GM19372 (cell line): Measurements from ENCODE around the gene GRK6.

Source experiments
- ATAC-seq: cut with Tn5 transposase; IDR thresholded peaks from one replicate; pipeline ENCODE4 v1.9.1; 2021; ENCODE audit warnings: mild to moderate bottlenecking, low read depth, moderate library complexity; ENCODE audit not compliant: unreplicated experiment

GRK6 gene

GRCh38 chr5:177437623-177438022, 11.1 kb downstream of the GRK6 start:
- ATAC-seq: no peak

- no peak for ATAC-seq
Measured at GRCh38 chr5:177438468-177438867, 12.0 kb downstream of the GRK6 start.

GRCh38 chr5:177439518-177440053, 13.1 kb downstream of the GRK6 start:
- ATAC-seq: no peak

GRCh38 chr5:177440211-177440989, 13.9 kb downstream of the GRK6 start:
- ATAC-seq: no peak

- ATAC-seq: no peak
Measured at GRCh38 chr5:177440990-177441780, 14.7 kb downstream of the GRK6 start.

- ATAC-seq: no peak
Measured at GRCh38 chr5:177442066-177442826, 15.8 kb downstream of the GRK6 start.

GRCh38 chr5:177443144-177443983, 16.9 kb downstream of the GRK6 start:
- no peak for ATAC-seq

GRCh38 chr5:177444106-177445051, 17.9 kb downstream of the GRK6 start:
- ATAC-seq: no peak

- ATAC-seq: no peak
Measured at GRCh38 chr5:177445052-177445916, 18.8 kb downstream of the GRK6 start.

GRCh38 chr5:177445917-177446199, 19.4 kb downstream of the GRK6 start:
- ATAC-seq: no peak

GRCh38 chr5:177446200-177447065, 20.0 kb downstream of the GRK6 start, which contains the start of gene PRR7:
Gene PRR7 (plus strand): TSS chr5:177446814. CDS start chr5:177455068, 8,254 bp downstream.
- peak; percentile 54 for ATAC-seq

GRCh38 chr5:177447066-177447610, 20.7 kb downstream of the GRK6 start:
- peak; percentile 42 for ATAC-seq

- no peak for ATAC-seq
Measured at GRCh38 chr5:177447611-177448243, 21.3 kb downstream of the GRK6 start.

GRCh38 chr5:177448244-177448950, 21.9 kb downstream of the GRK6 start:
- no peak for ATAC-seq

GRCh38 chr5:177449140-177450061, 22.9 kb downstream of the GRK6 start:
- no peak for ATAC-seq
